NCI-H1694 treated with DMSO at 0.1 percent for 48 hours (cell line): ENCODE measurements around the gene SLC9C1.

ENCODE experiments used
- DNase-seq: peaks from one replicate; lab custom pipeline; 2025; lab: John Stamatoyannopoulos, UW

SLC9C1 gene

DNA sequence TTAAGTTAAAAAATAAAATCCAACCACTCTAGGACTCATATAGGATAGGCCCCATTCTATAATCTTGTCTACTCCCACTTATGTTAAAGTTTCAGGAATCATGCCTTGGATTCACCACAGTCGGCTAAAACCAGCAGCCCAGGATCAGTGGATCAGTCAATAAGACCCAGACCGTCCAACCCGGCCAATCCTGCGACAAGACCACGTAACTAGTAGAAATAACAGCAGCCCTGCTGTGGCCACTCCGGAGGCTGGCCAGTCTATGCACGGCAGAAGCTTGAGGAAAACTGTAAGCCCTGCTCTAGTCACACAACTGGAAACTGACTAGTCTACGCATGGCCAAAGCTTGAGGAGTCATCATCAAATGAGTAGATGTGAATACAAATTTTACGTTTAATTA, 12.8 kb upstream of the SLC9C1 start:
- no peak for DNase-seq

- DNase-seq = no peak
Measured at GRCh38 chr3:112304611-112305010, 10.6 kb upstream of the SLC9C1 start.

GRCh38 chr3:112303764-112304325, 9.8 kb upstream of the SLC9C1 start:
- DNase-seq = no peak

- DNase-seq = no peak
Measured at GRCh38 chr3:112302881-112303763, 9.1 kb upstream of the SLC9C1 start.

GRCh38 chr3:112302150-112302830, 8.3 kb upstream of the SLC9C1 start:
- DNase-seq = no peak

GRCh38 chr3:112298781-112299180, 4.8 kb upstream of the SLC9C1 start:
- no peak for DNase-seq

DNA sequence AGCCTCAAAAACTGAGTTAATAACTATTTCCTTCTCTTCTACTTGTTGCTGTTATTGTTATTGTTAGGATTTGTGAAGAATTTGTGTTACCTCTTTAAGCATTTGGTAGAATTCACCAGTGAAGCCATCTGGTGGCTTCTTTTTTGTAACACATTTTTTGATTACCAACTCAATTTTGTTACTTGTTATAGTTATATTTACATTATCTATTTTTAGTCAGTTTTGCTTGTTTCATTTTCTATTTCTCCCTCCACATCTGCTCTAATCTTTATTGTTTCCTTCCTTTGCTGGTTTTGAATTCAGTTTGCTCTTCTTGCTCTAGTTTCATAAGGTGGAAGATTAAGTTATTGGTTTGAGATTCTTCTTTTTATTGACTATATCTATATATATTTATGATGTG, 3.7 kb upstream of the SLC9C1 start:
- DNase-seq = no peak

DNA sequence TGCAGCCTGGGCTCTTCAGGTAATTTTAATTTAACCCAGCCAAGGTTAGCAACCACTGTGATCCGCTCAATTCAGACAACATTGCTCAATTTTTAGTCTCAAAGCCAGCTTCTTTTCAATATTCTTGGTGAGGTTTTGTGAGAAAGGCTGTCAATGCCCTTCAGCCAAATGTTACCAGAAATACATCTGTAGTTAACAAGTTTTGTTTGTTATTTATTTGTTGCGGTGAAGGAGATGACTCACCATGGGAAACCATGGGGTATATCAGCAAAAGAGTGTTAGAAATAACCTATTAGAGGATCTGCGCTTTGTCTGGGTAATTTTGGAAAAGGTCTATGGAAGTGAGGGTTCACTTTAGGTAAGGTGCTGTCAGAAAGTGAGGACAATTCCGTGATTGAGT, 5.0 kb downstream of the SLC9C1 start:
- no peak for DNase-seq

- no peak for DNase-seq
Measured at GRCh38 chr3:112280266-112280665, 13.8 kb downstream of the SLC9C1 start.

DNA sequence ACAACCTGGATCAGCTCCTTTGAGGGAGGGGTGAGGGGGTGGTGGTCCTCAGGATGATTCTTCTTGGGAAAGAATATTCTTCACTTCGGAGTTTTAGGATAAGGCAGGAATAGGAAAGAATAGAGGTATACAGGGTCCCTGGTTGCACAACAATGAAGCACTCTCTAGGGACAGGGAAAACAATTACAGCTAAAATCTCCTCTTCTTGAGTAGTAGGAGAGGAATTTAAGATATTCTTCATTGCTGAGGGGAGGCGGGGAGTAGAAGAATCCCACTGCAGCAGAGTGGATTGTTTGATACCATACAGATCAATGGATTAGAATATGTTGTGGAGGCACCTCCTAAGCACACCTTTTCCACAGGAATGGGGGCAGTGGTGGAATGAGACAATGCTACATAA, 20.5 kb downstream of the SLC9C1 start:
- DNase-seq = no peak

GRCh38 chr3:112261742-112262141, 32.3 kb downstream of the SLC9C1 start:
- no peak for DNase-seq

DNA sequence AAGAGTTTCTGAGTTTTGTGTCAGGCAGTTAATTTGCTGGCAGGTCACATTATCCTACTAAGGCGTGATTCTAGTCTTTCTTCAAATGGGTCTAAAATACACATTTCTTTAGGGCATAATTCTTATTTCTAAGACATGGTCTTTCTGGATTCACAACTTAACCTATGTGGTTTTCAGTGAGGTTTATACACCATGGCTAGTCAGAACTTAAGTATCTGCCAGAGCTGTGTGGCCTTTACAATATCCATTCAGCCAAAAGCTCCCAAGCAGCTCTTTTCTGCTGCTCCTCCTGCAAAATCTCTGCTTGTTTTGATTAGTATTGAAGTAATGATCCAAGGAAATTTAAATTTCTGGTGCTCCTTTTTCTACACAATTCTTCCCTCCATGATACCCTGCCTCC, 33.5 kb downstream of the SLC9C1 start:
- DNase-seq = no peak

GRCh38 chr3:112253301-112253971, 40.6 kb downstream of the SLC9C1 start:
- no peak for DNase-seq

DNA sequence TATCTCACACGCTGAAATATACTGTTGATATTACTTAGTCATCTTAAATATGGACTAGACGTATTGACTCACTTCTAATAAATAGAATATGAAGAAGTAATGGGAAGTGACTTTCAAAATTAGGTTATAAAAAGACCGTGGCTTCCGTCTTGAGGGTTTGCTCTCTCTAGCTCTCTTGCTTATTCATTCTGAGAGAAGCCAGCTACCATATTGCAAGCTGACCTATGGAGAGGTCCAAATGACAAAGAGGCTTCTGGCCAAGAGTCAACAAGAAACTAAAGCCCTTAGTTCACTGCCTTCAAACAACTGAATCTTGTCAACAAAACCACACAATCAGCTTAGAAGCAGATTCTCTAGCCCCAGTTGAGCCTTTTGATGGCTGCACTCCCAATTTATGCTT, 46.1 kb downstream of the SLC9C1 start:
- DNase-seq = no peak

DNA sequence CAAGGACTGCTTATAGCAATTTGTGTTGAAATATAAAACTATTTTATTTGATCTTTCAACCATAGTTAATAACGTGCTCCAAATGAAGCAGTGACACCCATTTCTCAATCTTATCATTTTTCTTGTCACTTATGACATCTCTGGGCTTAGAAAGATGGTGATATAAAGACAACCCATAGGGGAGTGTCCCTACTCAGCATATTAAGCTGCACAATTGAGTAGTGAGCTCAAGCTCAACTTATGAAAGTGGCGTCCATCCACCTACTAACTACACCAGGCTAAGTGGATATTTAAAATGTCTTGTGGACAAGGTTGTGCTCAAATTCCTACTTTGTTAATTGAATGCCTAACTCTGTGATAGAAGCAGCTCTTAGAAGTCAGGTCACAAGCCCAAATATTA, 46.7 kb downstream of the SLC9C1 start:
- no peak for DNase-seq

- no peak for DNase-seq
Measured at GRCh38 chr3:112233083-112233482, 60.9 kb downstream of the SLC9C1 start.

- DNase-seq = no peak
Measured at GRCh38 chr3:112231727-112232126, 62.3 kb downstream of the SLC9C1 start.

GRCh38 chr3:112230033-112230432, 64.0 kb downstream of the SLC9C1 start:
- no peak for DNase-seq

DNA sequence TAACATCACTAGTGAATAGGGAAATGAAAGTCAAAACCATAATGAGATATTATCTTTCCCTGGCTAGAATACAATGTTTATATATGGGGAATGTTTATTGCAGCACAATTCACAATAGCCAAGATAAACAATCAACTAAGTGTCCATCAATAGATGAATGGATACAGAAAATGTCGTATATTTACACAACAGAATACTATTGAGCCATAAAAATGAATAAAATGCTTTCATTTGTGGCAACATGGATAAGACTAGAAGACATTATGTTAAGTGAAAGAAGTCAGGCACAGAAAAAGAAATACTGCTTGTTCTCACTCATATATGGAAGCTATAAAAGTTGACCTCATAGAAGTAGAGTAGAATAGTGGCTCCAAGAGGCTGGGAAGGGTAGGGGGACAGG, 65.2 kb downstream of the SLC9C1 start:
- no peak for DNase-seq

DNA sequence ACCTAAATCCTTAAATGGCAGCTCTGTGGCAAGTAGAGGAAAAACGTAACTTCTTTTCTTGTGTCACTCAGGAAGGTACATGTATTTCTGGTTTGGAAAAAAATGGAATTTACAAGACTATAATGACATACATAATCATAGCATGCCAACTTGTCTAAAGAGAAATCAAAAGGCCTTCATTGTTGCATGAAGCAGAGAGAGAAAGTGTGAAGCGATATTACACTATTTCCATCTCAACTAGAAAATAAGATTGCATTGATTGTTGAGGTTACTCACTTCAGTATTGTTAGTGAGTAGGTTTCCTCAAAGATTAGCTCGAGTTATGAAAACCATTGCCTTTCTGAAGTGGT, 93.7 kb downstream of the SLC9C1 start:
- DNase-seq = no peak

DNA sequence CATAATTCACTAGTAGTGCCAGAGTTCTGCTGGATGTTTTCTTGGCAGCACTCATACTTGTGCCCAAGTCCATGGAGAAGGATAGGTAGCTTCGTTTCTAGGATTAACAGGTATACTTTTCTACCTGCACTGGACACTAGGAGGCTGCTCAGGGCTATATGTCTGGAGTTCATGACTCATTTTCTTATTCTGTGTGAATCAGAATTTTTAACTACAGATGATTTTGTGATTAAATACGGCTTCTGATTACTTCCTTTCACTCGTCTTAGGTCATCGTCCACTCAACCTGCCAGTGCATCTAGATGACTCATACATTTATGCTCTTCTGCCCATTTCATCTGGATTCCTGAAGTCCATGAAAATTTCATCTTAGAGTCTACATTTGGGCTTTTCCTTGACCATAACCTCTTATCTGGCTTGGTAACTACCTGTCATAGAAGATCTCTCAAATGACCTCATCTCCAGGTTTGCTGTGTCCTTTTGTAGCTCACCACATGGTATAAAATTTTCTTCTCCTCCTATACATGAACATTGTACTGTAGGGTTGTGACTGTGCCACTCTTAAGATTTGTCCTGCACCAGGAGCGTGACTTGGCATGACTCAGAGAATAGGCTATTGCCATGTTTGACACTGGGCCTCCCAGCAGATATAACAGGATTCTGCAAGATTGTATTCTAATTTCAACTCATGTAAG, 94.2 kb downstream of the SLC9C1 start:
- DNase-seq = no peak

- DNase-seq = no peak
Measured at GRCh38 chr3:112197131-112197530, 96.9 kb downstream of the SLC9C1 start.
